RWPE2 (cell line): Measurements from ENCODE around the gene PFDN1.

ENCODE experiments used
- ATAC-seq: fragments of 200-7000 bp; cut with Tn5 transposase; 3 replicates; pipeline ENCODE4 v1.9.1; 2021; ENCODE audit warnings: low read depth
- DNase-seq: peaks from one replicate; pipeline ENCODE4 v3.0.0-alpha.2; 2020; ENCODE audit warnings: low spot score
- H3K27ac ChIP-seq: fragments of 450-650 bp; 2 replicates; pipeline ENCODE4 v1.5.1; 2017; ENCODE audit warnings: mild to moderate bottlenecking; ENCODE audit not compliant: poor library complexity, severe bottlenecking
- H3K27me3 ChIP-seq: fragments of 250-450 bp; sonication (Bioruptor Pico); 2 replicates; pipeline ENCODE4 v1.5.1; 2021; ENCODE audit warnings: mild to moderate bottlenecking, moderate library complexity; ENCODE audit not compliant: insufficient read depth, poor library complexity, severe bottlenecking
- H3K36me3 ChIP-seq: fragments of 250-450 bp; sonication (Bioruptor Pico); 2 replicates; pipeline ENCODE4 v1.5.1; 2020; ENCODE audit warnings: low read depth, mild to moderate bottlenecking, moderate library complexity
- H3K4me1 ChIP-seq: fragments of 250-450 bp; sonication (Bioruptor Pico); 2 replicates; pipeline ENCODE4 v1.5.1; 2021; ENCODE audit warnings: mild to moderate bottlenecking, moderate library complexity; ENCODE audit not compliant: insufficient read depth, poor library complexity, severe bottlenecking
- H3K4me3 ChIP-seq: fragments of 250-450 bp; sonication (Bioruptor Pico); 2 replicates; pipeline ENCODE4 v1.5.1; 2021; ENCODE audit warnings: mild to moderate bottlenecking, moderate library complexity; ENCODE audit not compliant: severe bottlenecking
- H3K9me3 ChIP-seq: fragments of 250-450 bp; sonication (Bioruptor Pico); 2 replicates; pipeline ENCODE4 v1.5.1; 2021; ENCODE audit warnings: mild to moderate bottlenecking, moderate library complexity; ENCODE audit not compliant: severe bottlenecking
- TF ChIP-seq, protein P1 (sequence below): fragments of 450-650 bp; IDR thresholded peaks from one replicate; pipeline ENCODE4 v1.5.1; 2017; ENCODE audit warnings: mild to moderate bottlenecking, moderate library complexity; ENCODE audit not compliant: poor library complexity, severe bottlenecking

Gene PFDN1

DNA sequence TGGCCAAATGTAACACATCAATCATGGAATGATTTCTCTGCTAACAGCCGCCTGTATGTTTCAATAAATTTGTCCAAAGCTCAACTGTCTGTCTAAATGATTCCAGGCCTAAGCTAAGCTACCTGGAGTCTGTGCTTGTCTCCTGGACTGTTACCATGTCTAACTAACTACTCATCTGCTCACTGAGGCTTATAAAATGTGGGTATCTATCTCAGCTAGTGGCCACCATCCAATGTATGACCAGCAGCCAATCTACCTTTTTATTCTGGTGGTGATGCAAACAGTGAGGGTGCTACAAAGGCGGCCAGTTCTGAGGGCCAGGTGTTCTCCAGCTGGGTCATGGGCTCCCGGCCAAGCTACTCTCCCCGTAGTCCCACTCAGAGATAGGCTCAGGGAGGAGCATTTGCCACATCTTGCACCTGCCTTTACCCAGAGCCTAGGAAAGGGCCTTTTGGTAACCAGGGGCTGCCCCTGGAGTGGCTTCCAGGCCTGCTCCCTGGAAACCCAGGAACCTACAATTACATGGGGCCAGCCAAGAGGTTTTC, 59.1 kb downstream of the PFDN1 start:
- TF ChIP-seq, protein P1, sequence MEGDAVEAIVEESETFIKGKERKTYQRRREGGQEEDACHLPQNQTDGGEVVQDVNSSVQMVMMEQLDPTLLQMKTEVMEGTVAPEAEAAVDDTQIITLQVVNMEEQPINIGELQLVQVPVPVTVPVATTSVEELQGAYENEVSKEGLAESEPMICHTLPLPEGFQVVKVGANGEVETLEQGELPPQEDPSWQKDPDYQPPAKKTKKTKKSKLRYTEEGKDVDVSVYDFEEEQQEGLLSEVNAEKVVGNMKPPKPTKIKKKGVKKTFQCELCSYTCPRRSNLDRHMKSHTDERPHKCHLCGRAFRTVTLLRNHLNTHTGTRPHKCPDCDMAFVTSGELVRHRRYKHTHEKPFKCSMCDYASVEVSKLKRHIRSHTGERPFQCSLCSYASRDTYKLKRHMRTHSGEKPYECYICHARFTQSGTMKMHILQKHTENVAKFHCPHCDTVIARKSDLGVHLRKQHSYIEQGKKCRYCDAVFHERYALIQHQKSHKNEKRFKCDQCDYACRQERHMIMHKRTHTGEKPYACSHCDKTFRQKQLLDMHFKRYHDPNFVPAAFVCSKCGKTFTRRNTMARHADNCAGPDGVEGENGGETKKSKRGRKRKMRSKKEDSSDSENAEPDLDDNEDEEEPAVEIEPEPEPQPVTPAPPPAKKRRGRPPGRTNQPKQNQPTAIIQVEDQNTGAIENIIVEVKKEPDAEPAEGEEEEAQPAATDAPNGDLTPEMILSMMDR: no peak
- Histone ChIP-seq H3K36me3 (peaks cover 12% of the 10 kb centered on the region), H3K27me3 (no peaks in the 10 kb centered on the region), H3K4me3 (no peak overlapping the region), H3K27ac (no peak overlapping the region), H3K9me3 (no peaks in the 10 kb centered on the region), H3K4me1 (peaks cover 18% of the 10 kb centered on the region)
- DNase-seq (peak; percentile 34), ATAC-seq (no peak)

- TF ChIP-seq, protein P1: no peak
- DNase-seq (peak; percentile 45), ATAC-seq (no peak)
- H3K4me1 ChIP-seq: peaks cover 18% of the 10 kb centered on the region
- H3K27me3 ChIP-seq: no peaks in the 10 kb centered on the region
- no peak overlapping the region for H3K27ac ChIP-seq
- no peak overlapping the region for H3K4me3 ChIP-seq
- no peaks in the 10 kb centered on the region for H3K9me3 ChIP-seq
- H3K36me3 ChIP-seq: peaks cover 12% of the 10 kb centered on the region
Measured at GRCh38 chr5:140242890-140243585, 59.9 kb downstream of the PFDN1 start.

GRCh38 chr5:140242099-140242498, 60.8 kb downstream of the PFDN1 start:
- ATAC-seq: no peak
- H3K36me3 ChIP-seq: peaks cover 12% of the 10 kb centered on the region
- H3K27me3 ChIP-seq: no peaks in the 10 kb centered on the region
- H3K4me1 ChIP-seq: peaks cover 23% of the 10 kb centered on the region
- DNase-seq: no peak
- no peaks in the 10 kb centered on the region for H3K9me3 ChIP-seq
- TF ChIP-seq, protein P1: peak; percentile 19
- no peak overlapping the region for H3K4me3 ChIP-seq
- peak overlapping the region; percentile 11 for H3K27ac ChIP-seq

- TF ChIP-seq, protein P1: no peak
- DNase-seq (peak; percentile 92), ATAC-seq (peak; percentile 78)
- H3K27me3 ChIP-seq: no peaks in the 10 kb centered on the region
- no peak overlapping the region for H3K4me3 ChIP-seq
- H3K9me3 ChIP-seq: no peaks in the 10 kb centered on the region
- peaks cover 12% of the 10 kb centered on the region for H3K36me3 ChIP-seq
- H3K27ac ChIP-seq: peak overlapping the region; percentile 11
- H3K4me1 ChIP-seq: peaks cover 27% of the 10 kb centered on the region
Measured at GRCh38 chr5:140240987-140241706, 61.8 kb downstream of the PFDN1 start.
